Caki2 (cell line): ENCODE measurements around the gene MRPL33. TPM values are rescaled to one million over a fixed set of nuclear protein-coding genes. Genes with fewer than 3 reads are reported as not detected.
"Not testable (repeated sequence)": the region's sequence is repeated elsewhere in the genome, so short reads cannot be mapped to it uniquely, and the experiment has no call there.

Experiments used
- DNase-seq: peaks from one replicate; pipeline ENCODE4 v3.0.0-alpha.2; 2015; ENCODE audit warnings: low read depth
- in situ Hi-C: cut with HindIII; loops from 2 replicates; pipeline ENCODE4 v1.10.0; 2016; ENCODE audit warnings: low sequenced_read_pairs, low pct_unique_long_range_greater_than_20kb, mixed read lengths
- total RNA-seq: library from RNA; depleted of rRNA; stranded (reverse); fragments of >200 nt; shearing (Covaris generic); gene quantifications from 2 replicates; pipeline ENCODE4 v1.2.3, GENCODE V29; 2014; ENCODE audit warnings: low replicate concordance

Gene MRPL33
- total RNA-seq, 1 experiment from 2014 or later, result 289 TPM

DNA sequence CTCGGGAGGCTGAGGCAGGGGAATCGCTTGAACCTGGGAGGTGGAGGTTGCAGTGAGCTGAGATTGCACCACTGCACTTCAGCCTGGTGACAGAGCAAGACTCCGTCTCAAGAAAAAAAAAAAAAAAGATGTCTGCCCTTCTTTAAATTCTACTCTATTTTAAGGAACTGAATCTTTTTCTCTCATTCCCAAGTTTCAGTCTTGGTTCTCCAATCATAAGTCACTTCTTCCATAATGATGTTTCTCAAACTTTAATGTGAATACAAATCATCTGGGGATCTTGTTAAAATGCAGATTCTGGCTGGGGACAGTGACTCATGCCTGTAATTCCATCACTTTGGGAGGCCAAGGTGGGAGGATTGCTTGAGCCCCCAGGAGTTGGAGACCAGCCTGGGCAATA is 7.0 kb upstream of the MRPL33 start:
- in situ Hi-C loops, DNase-seq: not testable (repeated sequence)

GRCh38 chr2:27765621-27766286 is 5.8 kb upstream of the MRPL33 start:
- DNase-seq, result peak; percentile 53
- in situ Hi-C loops, result no loop called here

DNA sequence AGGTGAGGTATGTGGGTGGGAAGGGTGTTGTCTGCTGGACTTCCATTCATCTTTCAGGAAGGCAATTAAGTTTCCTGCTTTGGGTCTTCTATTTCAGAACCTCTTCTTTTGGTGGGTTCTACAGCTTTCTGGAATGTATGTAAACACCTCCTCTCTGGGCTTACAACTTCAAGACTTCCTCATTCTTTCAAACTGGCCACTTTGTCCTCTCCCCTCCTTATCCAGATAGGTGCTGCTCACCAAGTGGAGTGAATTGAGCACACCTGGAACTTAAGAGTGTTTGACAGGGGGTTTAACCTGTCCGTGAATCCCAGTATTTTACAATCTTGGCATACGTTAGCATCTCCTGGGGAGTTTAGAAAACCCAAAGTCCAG is 5.2 kb upstream of the MRPL33 start:
- DNase-seq, result no peak
- in situ Hi-C loops, result no loop called here

DNA sequence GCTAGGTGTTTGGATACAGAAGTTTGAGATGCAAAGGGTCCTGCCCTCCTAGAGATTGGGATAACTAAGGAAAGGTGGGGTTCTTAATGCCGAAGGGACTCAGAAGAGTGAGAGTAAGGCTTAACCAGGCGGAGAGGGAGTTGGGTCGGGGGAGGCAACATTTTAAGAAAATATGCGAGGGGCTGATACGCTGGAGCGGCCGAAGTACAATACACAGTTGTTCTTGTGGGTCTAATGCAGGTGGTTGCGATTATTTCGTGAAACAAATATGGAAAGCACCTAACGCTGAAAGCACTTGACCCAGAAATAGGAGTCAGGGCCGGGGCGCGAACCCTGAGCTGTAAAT is 344 bp upstream of the MRPL33 start:
- in situ Hi-C loops, result no loop called here
- no peak for DNase-seq

DNA sequence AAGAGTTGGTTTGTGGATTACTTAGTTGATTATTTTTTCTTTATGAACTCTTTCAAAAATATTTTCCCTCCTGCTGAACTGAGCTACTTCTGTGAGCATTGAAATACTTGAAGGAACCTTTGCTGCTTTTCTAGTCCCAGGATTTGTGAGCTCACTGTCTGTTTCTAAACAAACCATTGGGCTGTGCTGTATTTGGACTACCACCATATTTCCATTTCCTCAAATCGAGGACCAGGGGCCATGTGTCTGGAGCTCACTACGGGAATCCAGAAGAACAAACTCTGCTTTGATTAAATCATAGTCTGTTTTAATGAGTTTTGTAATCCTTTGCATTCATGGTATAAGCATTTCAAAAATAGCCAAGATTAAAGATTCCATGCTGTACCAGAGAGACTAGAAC is 1.3 kb downstream of the MRPL33 start:
- DNase-seq, result peak; percentile 21
- in situ Hi-C loops, result no loop called here

GRCh38 chr2:27773959-27774358 is 2.4 kb downstream of the MRPL33 start:
- in situ Hi-C loops, result no loop called here
- DNase-seq, result no peak

- DNase-seq, result no peak
- in situ Hi-C loops, result no loop called here
Observed at GRCh38 chr2:27776097-27776496, 4.6 kb downstream of the MRPL33 start.

- in situ Hi-C loops, result no loop called here
- DNase-seq, result no peak
Observed at GRCh38 chr2:27776696-27777095, 5.2 kb downstream of the MRPL33 start.

GRCh38 chr2:27779417-27780055 is 8.0 kb downstream of the MRPL33 start:
- in situ Hi-C loops, result no loop called here
- DNase-seq, result no peak

DNA sequence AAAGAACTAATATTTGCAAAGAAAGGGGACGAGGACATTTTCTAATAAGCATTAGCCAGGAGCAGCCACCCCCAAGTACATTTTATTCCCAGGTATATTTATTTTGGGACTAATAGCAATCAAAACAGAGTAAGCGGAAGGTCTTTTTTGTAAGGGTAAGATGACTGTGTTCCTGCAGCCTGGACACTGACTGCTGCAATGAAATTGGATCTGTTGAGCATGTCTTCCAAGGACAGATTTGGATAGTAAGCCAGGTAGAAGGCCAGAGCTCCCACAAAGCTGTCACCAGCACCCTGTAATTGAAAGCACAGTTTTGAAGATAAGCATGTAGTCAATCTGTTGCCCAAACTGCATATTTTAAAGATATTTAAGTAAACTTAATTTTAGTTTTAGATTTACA is 10.0 kb downstream of the MRPL33 start:
- in situ Hi-C loops, result no loop called here

DNA sequence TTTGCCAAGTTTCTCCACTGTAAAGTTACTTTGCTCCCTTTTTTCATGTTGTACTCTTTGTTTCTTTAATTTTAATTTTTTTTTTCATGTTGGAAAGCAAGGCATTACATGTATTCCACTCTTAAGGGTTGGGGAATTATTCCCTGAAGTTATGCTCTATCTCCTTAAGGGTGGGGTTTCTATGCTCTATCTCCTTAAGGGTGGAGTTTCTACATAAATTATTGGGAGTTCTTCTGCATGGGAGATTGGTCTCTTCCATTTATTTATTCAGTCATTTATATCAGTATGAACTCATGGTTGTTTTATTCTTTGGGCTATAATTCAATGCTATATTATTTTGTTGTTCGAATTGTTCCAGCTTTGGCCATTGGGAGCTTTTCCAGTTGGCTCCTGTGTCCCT is 11.2 kb downstream of the MRPL33 start:
- no peak for DNase-seq
- in situ Hi-C loops, result no loop called here

More for the DNA sequence above, 10.0 kb downstream of the MRPL33 start:
- DNase-seq, result no peak

DNA sequence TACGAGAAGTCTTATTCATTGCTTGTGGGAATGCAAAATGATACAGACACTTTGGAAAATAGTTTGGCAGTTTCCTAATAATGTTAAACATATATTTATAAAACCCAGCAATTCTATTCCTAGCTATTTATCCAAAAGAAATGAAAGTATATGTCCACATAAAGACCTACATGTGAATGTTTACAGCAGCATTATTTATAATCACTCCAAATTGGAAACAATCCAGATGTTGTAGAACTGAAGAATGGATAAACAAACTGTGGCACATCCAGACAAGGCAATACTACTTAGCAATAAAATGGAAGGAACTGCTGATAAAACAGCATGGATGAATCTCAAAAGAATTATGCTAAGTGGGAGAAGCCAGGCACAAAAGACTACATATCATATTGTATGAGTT is 19.3 kb downstream of the MRPL33 start:
- DNase-seq, result no peak
- in situ Hi-C loops, result no loop called here

DNA sequence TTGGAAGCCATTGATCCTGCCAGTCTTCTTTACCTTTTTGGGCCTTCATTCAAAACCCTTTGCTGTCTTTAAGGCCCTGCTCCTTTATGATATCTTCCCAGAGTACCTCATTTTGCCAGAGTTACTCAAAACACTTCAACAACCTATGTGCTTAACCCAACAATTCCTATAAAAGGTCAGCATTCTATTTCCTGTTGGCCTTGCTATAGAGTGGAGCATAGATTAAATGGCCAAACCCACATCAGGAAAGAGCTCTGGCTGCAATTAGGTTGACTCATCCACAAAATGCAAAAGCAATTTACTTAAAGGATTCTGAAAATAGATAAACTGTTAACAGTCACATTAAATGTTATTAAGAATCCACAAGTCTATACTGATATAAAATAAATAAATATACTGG is 21.2 kb downstream of the MRPL33 start:
- DNase-seq, result no peak
- in situ Hi-C loops, result no loop called here

GRCh38 chr2:27795093-27795834 is 23.7 kb downstream of the MRPL33 start:
- in situ Hi-C loops, result no loop called here
- DNase-seq, result no peak

DNA sequence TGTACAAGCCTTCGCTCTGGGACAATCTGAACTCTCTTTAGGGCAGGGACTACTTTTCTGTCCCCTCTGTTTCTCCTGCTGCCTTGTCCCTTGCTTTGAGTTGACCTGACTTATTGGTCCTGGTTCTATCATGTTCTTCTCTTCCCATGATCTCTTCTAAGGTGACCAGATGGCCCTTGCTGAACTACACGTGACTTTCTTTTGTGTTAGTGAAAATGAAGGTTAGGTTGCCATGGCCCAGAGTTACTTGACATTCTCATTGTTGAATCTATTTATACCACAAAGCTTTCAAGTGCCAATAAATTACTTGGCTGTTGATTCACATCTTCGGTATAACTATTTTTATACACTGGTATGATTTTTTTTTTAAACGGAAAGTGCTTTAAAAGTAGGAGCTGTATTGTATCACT is 24.4 kb downstream of the MRPL33 start:
- DNase-seq, result no peak
- in situ Hi-C loops, result no loop called here

- in situ Hi-C loops, result no loop called here
- DNase-seq, result no peak
Observed at GRCh38 chr2:27796791-27797765, 25.6 kb downstream of the MRPL33 start.

DNA sequence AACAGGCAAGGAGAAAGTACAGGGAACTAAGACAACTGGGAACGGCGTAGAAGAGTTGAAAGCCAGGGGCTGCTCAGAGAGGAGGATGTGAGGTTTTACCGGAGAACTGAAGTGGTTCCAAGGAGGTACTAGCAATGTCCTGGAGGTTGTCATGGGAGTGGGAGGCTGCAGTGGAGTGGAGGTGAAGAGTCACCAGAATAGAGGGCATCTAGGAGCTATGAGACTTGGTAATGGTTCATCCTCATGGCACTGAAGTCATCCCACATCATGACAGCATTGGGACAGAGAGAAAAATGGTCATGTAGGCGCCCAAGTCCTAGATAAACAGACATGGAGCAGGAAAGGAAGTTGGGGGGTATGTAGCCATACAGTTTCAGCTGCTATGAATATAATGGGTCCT is 26.3 kb downstream of the MRPL33 start:
- DNase-seq, result no peak
- in situ Hi-C loops, result no loop called here

DNA sequence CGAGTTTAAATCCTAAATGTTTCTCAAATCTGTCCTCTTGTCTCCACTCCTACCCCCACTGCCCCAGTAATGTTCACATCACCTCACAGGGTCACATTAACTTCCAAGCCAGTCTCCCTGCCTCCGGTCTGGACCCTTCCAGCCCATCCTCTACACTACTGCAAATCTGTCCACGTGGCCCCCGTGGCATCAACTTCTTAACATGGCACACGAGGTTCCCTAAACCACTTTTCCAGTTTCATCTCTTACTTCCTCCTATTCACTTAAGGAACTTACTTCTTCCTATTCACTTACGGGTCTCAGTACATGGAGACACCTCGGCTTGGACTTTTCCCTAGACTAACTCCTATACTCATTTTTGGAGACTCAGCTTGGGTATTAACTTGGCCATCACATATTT is 27.0 kb downstream of the MRPL33 start:
- in situ Hi-C loops, result no loop called here
- no peak for DNase-seq
